Activated T-cell treated with anti-CD3 and anti-CD28 coated beads, Interleukin-2, amount 50 U/mL, for 72 hours (primary cell): ENCODE measurements around the gene CAMKV. TPM values are rescaled to one million over a fixed set of nuclear protein-coding genes. Genes with fewer than 3 reads are reported as not detected.
A peak's percentile ranks its signal among the peaks of the same experiment; 100 is the strongest.

ENCODE experiments used
- ATAC-seq, 2 donors: fragments of 150-1000 bp; cut with Tn5 transposase; replicated peaks in 1 of 2; 2 replicates each; pipeline ENCODE4 v1.10.0; 2021; ENCODE audit warnings: moderate library complexity in 2 of 2, mild to moderate bottlenecking in 1 of 2
- DNase-seq, 2 donors: peaks; one replicate each; pipeline ENCODE4 v3.0.0; 2021 to 2022; ENCODE audit warnings: mixed read lengths in 1 of 2
- H3K27ac Mint-ChIP-seq: one replicate; pipeline ENCODE4 v1.8.0; 2022; ENCODE audit warnings: mild to moderate bottlenecking, moderate library complexity, mixed read lengths
- H3K27me3 Mint-ChIP-seq: one replicate; pipeline ENCODE4 v1.8.0; 2022; ENCODE audit warnings: low read depth, mixed read lengths
- H3K36me3 Mint-ChIP-seq, 2 donors: one replicate each; pipeline ENCODE4 v1.8.0; 2022; ENCODE audit warnings: mixed read lengths in 2 of 2, mild to moderate bottlenecking in 1 of 2; ENCODE audit not compliant: insufficient read depth in 2 of 2
- H3K4me1 Mint-ChIP-seq: one replicate; pipeline ENCODE4 v1.8.0; 2022; ENCODE audit warnings: low read depth, mixed read lengths
- H3K4me3 Mint-ChIP-seq, 2 donors: one replicate each; pipeline ENCODE4 v1.8.0; 2022; ENCODE audit warnings: mild to moderate bottlenecking in 2 of 2, mixed read lengths in 2 of 2, moderate library complexity in 2 of 2
- H3K9me3 Mint-ChIP-seq, 2 donors: one replicate each; pipeline ENCODE4 v1.8.0; 2022; ENCODE audit warnings: mixed read lengths in 2 of 2
- total RNA-seq, 2 donors: library from RNA; stranded (reverse); gene quantifications; one replicate each; pipeline ENCODE4 v1.2.3, GENCODE V29; 2022

Gene CAMKV
- total RNA-seq, 2 donors from 2014 or later: 0.50 TPM; not detected in 1

GRCh38 chr3:49880581-49881315 is 11.0 kb upstream of the CAMKV start:
- Mint-ChIP-seq H3K27ac (no peak overlapping the region), H3K36me3 (no peaks in the 10 kb centered on the region), H3K4me3 (no peak overlapping the region), H3K27me3 (no peaks in the 10 kb centered on the region), H3K9me3 (no peaks in the 10 kb centered on the region), H3K4me1 (no peaks in the 10 kb centered on the region)
- ATAC-seq (no peak), DNase-seq (no peak)

GRCh38 chr3:49879721-49880120 is 10.0 kb upstream of the CAMKV start:
- Mint-ChIP-seq H3K27me3 (no peaks in the 10 kb centered on the region), H3K9me3 (no peaks in the 10 kb centered on the region), H3K27ac (no peak overlapping the region), H3K36me3 (no peaks in the 10 kb centered on the region), H3K4me1 (no peaks in the 10 kb centered on the region), H3K4me3 (no peak overlapping the region)
- no peak for DNase-seq
- ATAC-seq: no peak

GRCh38 chr3:49878686-49879085 is 9.0 kb upstream of the CAMKV start:
- H3K9me3 Mint-ChIP-seq: no peaks in the 10 kb centered on the region
- H3K27ac Mint-ChIP-seq: no peak overlapping the region
- no peak overlapping the region for H3K4me3 Mint-ChIP-seq
- DNase-seq: no peak
- no peaks in the 10 kb centered on the region for H3K27me3 Mint-ChIP-seq
- no peaks in the 10 kb centered on the region for H3K36me3 Mint-ChIP-seq
- no peaks in the 10 kb centered on the region for H3K4me1 Mint-ChIP-seq
- ATAC-seq: no peak

GRCh38 chr3:49877716-49878115 is 8.0 kb upstream of the CAMKV start:
- no peak for ATAC-seq
- no peak for DNase-seq
- Mint-ChIP-seq H3K9me3 (no peaks in the 10 kb centered on the region), H3K27me3 (no peaks in the 10 kb centered on the region), H3K4me1 (no peaks in the 10 kb centered on the region), H3K36me3 (no peaks in the 10 kb centered on the region), H3K4me3 (no peak overlapping the region), H3K27ac (no peak overlapping the region)

- H3K27ac Mint-ChIP-seq: no peak overlapping the region
- DNase-seq (no peak), ATAC-seq (no peak)
- H3K9me3 Mint-ChIP-seq: no peaks in the 10 kb centered on the region
- H3K4me3 Mint-ChIP-seq: no peak overlapping the region
- no peaks in the 10 kb centered on the region for H3K36me3 Mint-ChIP-seq
- no peaks in the 10 kb centered on the region for H3K4me1 Mint-ChIP-seq
- peaks cover 1% of the 10 kb centered on the region for H3K27me3 Mint-ChIP-seq
These were observed 6.9 kb upstream of the CAMKV start for GRCh38 chr3:49876567-49876966.

- peaks cover 8% of the 10 kb centered on the region for H3K27me3 Mint-ChIP-seq
- H3K9me3 Mint-ChIP-seq: no peaks in the 10 kb centered on the region
- H3K36me3 Mint-ChIP-seq: no peaks in the 10 kb centered on the region
- H3K4me1 Mint-ChIP-seq: no peaks in the 10 kb centered on the region
- H3K27ac Mint-ChIP-seq: no peak overlapping the region
- H3K4me3 Mint-ChIP-seq: no peak overlapping the region
- ATAC-seq (no peak), DNase-seq (no peak)
These were observed 3.9 kb upstream of the CAMKV start for GRCh38 chr3:49873623-49874022.

GRCh38 chr3:49872801-49873281 is 3.1 kb upstream of the CAMKV start:
- Mint-ChIP-seq H3K4me3 (no peak overlapping the region), H3K27me3 (peaks cover 16% of the 10 kb centered on the region), H3K9me3 (no peaks in the 10 kb centered on the region), H3K4me1 (no peaks in the 10 kb centered on the region), H3K27ac (no peak overlapping the region), H3K36me3 (no peaks in the 10 kb centered on the region)
- ATAC-seq (peak; percentile 38 to 65), DNase-seq (peak; percentile 16 to 44)

- Mint-ChIP-seq H3K36me3 (no peaks in the 10 kb centered on the region), H3K4me1 (no peaks in the 10 kb centered on the region), H3K4me3 (no peak overlapping the region), H3K27ac (no peak overlapping the region), H3K27me3 (peaks cover 17% of the 10 kb centered on the region), H3K9me3 (no peaks in the 10 kb centered on the region)
- DNase-seq (no peak), ATAC-seq (no peak)
These were observed 1.9 kb upstream of the CAMKV start for GRCh38 chr3:49871531-49872153.

GRCh38 chr3:49868862-49869466 is 742 bp downstream of the CAMKV start:
- H3K4me3 Mint-ChIP-seq: peak overlapping the region; percentile 33 to 53
- ATAC-seq (no peak), DNase-seq (no peak)
- H3K27me3 Mint-ChIP-seq: peaks cover 17% of the 10 kb centered on the region
- H3K4me1 Mint-ChIP-seq: no peaks in the 10 kb centered on the region
- H3K9me3 Mint-ChIP-seq: no peaks in the 10 kb centered on the region
- H3K27ac Mint-ChIP-seq: no peak overlapping the region
- no peaks in the 10 kb centered on the region for H3K36me3 Mint-ChIP-seq

GRCh38 chr3:49867871-49868321 is 1.8 kb downstream of the CAMKV start:
- DNase-seq: peak in 1 of 2 donors; percentile 13
- Mint-ChIP-seq H3K4me1 (no peaks in the 10 kb centered on the region), H3K36me3 (no peaks in the 10 kb centered on the region), H3K27ac (no peak overlapping the region), H3K4me3 (peak overlapping the region in 1 of 2 donors; percentile 53), H3K27me3 (peaks cover 26% of the 10 kb centered on the region), H3K9me3 (no peaks in the 10 kb centered on the region)
- no peak for ATAC-seq

GRCh38 chr3:49867400-49867799 is 2.3 kb downstream of the CAMKV start:
- no peak for ATAC-seq
- Mint-ChIP-seq H3K4me1 (no peaks in the 10 kb centered on the region), H3K4me3 (peak overlapping the region in 1 of 2 donors; percentile 22), H3K36me3 (no peaks in the 10 kb centered on the region), H3K9me3 (no peaks in the 10 kb centered on the region), H3K27me3 (peaks cover 26% of the 10 kb centered on the region), H3K27ac (no peak overlapping the region)
- DNase-seq: no peak

- no peaks in the 10 kb centered on the region for H3K4me1 Mint-ChIP-seq
- ATAC-seq: no peak
- no peak overlapping the region for H3K4me3 Mint-ChIP-seq
- DNase-seq: no peak
- no peaks in the 10 kb centered on the region for H3K36me3 Mint-ChIP-seq
- H3K27me3 Mint-ChIP-seq: peaks cover 19% of the 10 kb centered on the region
- no peak overlapping the region for H3K27ac Mint-ChIP-seq
- no peaks in the 10 kb centered on the region for H3K9me3 Mint-ChIP-seq
These were observed 4.4 kb downstream of the CAMKV start for GRCh38 chr3:49865198-49865784.

GRCh38 chr3:49864505-49864904 is 5.2 kb downstream of the CAMKV start:
- DNase-seq (no peak), ATAC-seq (no peak)
- no peak overlapping the region for H3K4me3 Mint-ChIP-seq
- H3K27me3 Mint-ChIP-seq: peaks cover 19% of the 10 kb centered on the region
- no peaks in the 10 kb centered on the region for H3K9me3 Mint-ChIP-seq
- H3K36me3 Mint-ChIP-seq: no peaks in the 10 kb centered on the region
- no peaks in the 10 kb centered on the region for H3K4me1 Mint-ChIP-seq
- no peak overlapping the region for H3K27ac Mint-ChIP-seq
